Measurements from ENCODE around the gene COA6.

Gene COA6

GRCh38 chr1:234401658-234402057 is 28.4 kb downstream of the COA6 start:
- Histone ChIP-seq H3K27ac (no peak overlapping the region), H3K36me3 (peaks cover 0 to 10% (median 0%) of the 10 kb centered on the region in 3 donors), H3K9me3 (no peaks in the 10 kb centered on the region), H3K4me1 (no peaks in the 10 kb centered on the region), H3K4me3 (no peak overlapping the region), H3K27me3 (no peaks in the 10 kb centered on the region)
- no peak for DNase-seq
- TF ChIP-seq CTCF (IDR thresholded peaks at IDR 0.05), result no peak
- intact Hi-C loops (cut with DNase I; ENCODE audit: low total_unique reads), result no loop called here

- DNase-seq, result no peak
- H3K27ac ChIP-seq, result no peak overlapping the region
- H3K36me3 ChIP-seq, result peaks cover 0 to 10% (median 0%) of the 10 kb centered on the region in 3 donors
- H3K4me3 ChIP-seq, result no peak overlapping the region
- H3K4me1 ChIP-seq, result no peaks in the 10 kb centered on the region
- no peak for TF ChIP-seq CTCF (IDR thresholded peaks at IDR 0.05)
- H3K27me3 ChIP-seq, result no peaks in the 10 kb centered on the region
- H3K9me3 ChIP-seq, result no peaks in the 10 kb centered on the region
- intact Hi-C loops (cut with DNase I; ENCODE audit: low total_unique reads), result no loop called here
These were observed 29.7 kb downstream of the COA6 start for GRCh38 chr1:234402939-234403338.

GRCh38 chr1:234405676-234406075 is 32.4 kb downstream of the COA6 start:
- no peak for TF ChIP-seq CTCF (IDR thresholded peaks at IDR 0.05)
- Histone ChIP-seq H3K27me3 (no peaks in the 10 kb centered on the region), H3K36me3 (peaks cover 0 to 14% (median 0%) of the 10 kb centered on the region in 3 donors), H3K4me1 (no peaks in the 10 kb centered on the region), H3K9me3 (no peaks in the 10 kb centered on the region), H3K4me3 (no peak overlapping the region), H3K27ac (no peak overlapping the region)
- no peak for DNase-seq
- intact Hi-C loops (cut with DNase I; ENCODE audit: low total_unique reads), result no loop called here

- H3K4me1 ChIP-seq, result no peaks in the 10 kb centered on the region
- intact Hi-C loops (cut with DNase I; ENCODE audit: low total_unique reads), result no loop called here
- H3K36me3 ChIP-seq, result peaks cover 0 to 17% (median 0%) of the 10 kb centered on the region in 3 donors
- no peak for DNase-seq
- no peaks in the 10 kb centered on the region for H3K9me3 ChIP-seq
- no peak overlapping the region for H3K4me3 ChIP-seq
- TF ChIP-seq CTCF (IDR thresholded peaks at IDR 0.05), result no peak
- no peaks in the 10 kb centered on the region for H3K27me3 ChIP-seq
- no peak overlapping the region for H3K27ac ChIP-seq
These were observed 33.6 kb downstream of the COA6 start for GRCh38 chr1:234406871-234407270.

- intact Hi-C loops (cut with DNase I; ENCODE audit: low total_unique reads), result no loop called here
These were observed 35.5 kb downstream of the COA6 start for GRCh38 chr1:234408757-234409156.

More at GRCh38 chr1:234408757-234409156, 35.5 kb downstream of the COA6 start:
- Histone ChIP-seq H3K9me3 (no peaks in the 10 kb centered on the region), H3K36me3 (peaks cover 0 to 30% (median 0%) of the 10 kb centered on the region in 3 donors), H3K27me3 (no peaks in the 10 kb centered on the region), H3K4me3 (no peak overlapping the region), H3K4me1 (no peaks in the 10 kb centered on the region), H3K27ac (no peak overlapping the region)
- DNase-seq, result no peak
- TF ChIP-seq CTCF (IDR thresholded peaks at IDR 0.05), result no peak

Measured in tibial artery (tissue), 4 donors.